GM19397 (cell line): ENCODE data around the gene VANGL1.
"Not testable (repeated sequence)": the region's sequence is repeated elsewhere in the genome, so short reads cannot be mapped to it uniquely, and the experiment has no call there.

ENCODE experiments used
- ATAC-seq: cut with Tn5 transposase; IDR thresholded peaks from one replicate; pipeline ENCODE4 v1.9.1; 2021; ENCODE audit warnings: mild to moderate bottlenecking, moderate library complexity; ENCODE audit not compliant: unreplicated experiment

The VANGL1 gene

DNA sequence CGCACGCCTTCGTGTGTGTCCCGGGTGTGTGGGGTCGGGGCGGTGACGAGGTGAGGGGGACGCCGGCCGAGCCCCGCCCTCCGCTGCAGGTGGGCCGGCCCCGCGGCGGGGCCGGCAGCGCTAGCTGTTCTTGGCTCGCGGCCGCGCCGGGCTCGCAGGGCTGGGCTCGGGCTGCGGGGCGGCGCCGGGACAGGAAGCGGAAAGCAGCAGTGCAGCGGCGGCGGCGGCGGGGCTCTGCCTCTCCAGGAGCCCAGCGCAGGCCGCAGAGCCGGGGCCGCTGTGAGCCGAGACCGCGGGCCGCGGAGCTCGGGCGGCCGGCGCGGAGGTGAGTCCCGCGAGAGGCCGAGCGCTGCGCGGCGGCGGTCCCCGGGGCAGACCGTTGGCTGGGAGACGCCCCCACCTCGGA lies at the start of gene VANGL1:
TSS of gene VANGL1 (plus strand) at position 209 of the 406 bp plus-strand sequence. CDS start 9,444 bp downstream, outside the sequence.
- ATAC-seq = peak; percentile 68

- ATAC-seq = no peak
Measured at GRCh38 chr1:115592264-115592663, 49.5 kb upstream of the VANGL1 start.

DNA sequence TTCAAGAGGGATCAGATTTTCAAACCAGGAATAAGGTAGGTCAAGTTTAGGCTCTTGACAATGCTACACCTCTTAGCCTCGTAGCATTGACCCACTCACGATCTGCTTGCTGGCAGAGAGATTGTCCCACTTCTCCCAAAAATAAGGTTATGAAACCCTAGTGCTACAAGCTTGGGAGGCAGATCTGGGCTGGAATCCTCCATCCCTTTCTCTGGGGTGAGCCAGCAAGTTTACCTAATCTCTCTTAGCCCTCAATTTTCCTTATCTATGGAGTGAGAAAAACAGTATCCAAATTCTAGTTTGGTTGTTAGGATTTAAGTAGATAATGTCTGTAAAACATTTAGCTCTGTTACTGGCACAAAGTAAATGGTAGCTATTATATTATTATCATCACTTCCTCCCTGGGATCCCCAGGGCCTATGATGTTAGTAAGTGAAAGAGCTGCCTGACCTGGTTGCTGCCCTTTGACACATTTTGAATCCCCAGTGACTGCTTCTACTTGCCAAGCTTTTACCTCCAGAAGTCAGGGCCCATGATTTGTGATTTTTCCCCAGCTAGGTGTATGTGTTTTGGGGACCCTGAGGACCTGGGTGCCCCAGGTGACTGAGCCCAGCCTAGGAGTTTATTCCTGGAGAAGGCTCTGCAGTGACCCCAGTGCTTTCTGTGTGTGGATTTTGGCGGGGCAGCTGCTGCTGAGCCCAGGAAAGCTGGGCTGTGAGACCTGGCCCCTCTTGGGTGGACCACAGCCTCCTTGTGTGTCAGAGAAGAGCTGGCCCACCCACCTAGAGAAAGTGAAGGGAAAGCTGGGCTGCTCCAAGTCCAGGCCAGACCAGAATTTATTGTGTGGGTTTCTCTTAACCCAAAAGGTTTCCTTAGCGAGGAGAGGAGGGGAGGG lies 48.2 kb upstream of the VANGL1 start:
- no peak for ATAC-seq

- ATAC-seq = no peak
Measured at GRCh38 chr1:115594600-115594999, 47.2 kb upstream of the VANGL1 start.

DNA sequence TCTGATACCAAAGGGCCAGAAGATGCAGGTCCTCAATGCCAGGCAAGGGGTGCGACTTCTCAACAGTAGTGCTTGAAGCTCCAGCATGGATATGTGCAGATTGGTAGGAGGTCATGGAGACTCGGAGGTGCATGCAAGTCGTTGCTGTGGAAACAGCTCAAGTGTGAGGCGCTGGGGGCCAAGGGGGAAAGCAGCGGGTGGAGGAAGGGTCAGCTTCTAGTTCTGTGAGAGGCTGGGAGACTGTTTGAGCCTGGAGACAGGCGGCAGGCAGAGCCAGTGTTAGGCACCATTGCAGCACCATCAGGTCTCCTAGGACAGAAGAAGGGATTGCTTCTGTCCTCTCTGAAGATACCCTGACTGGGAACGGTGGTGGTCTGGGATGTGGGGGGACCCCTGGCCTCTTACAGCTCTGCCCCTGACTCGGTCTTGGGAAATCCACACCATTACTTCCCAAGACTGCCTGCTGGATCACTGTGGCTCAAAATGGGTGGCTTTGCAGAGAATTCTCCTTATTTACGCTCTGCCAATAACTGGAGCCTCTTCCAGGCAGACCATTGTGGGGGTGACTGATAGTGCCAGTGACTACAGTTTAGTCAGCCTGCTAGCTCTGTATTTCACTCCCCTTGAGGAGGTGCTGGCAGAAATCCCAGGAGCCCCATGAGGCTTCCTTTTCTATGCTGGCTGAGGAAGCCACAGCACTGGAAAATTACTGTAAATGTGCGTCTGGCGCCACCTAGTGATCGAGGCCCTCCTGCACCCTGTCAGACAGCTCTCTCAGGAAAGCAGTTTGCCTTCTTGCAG lies 46.3 kb upstream of the VANGL1 start:
- peak; percentile 70 for ATAC-seq

DNA sequence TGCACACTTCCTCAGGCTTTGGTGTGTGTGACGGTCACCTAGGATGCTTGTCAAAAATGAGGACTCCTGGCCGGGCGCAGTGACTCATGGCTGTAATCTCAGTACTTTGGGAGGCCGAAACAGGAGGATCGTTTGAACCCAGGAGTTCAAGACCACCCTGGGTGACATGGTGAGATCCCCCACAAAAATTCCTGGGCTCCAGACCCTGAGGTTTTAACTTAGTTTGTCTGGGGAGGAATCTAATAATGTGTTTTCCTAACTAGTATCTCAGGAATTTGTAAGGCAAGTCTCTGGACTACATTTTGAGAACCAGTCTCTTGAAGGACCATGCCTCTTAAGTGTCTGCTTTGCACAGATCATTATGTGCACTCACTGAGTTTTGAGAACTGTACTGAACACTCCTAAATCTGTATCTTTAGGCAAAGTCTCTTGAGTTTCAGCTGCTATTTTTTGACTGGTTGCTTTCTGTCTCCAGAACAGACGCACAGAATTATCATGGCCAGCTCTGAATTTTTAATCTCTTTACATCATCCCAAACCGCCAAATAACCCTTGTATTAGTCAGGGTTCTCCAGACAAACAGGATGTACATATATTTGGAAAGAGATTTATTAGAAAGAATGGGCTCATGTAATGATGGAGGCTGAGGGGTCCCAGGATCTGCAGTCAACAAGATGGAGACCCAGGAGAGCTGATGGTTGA lies 45.5 kb upstream of the VANGL1 start:
- peak; percentile 6 for ATAC-seq

GRCh38 chr1:115604508-115604907 lies 37.3 kb upstream of the VANGL1 start:
- ATAC-seq = no peak

DNA sequence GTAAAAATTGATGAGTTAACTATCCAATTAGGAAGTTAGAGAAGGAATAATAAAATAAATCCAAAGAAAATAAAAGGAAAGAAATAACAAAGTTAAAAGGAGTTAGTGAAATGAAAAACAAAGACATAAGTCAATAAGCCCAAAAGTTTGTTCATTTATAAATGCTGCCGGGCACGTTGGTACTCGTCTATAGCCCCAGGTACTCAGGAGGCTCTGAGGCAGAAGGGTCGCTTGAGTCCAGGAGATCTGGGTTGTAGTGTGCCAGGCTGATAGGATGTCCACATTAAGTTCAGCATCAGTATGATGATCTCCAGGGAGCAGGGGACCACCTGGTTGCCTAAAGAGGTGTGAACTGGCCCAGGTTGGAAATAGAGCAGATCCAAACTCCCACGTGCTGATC lies 35.5 kb upstream of the VANGL1 start:
- ATAC-seq = no peak

- ATAC-seq = no peak
Measured at GRCh38 chr1:115609021-115609420, 32.7 kb upstream of the VANGL1 start.

DNA sequence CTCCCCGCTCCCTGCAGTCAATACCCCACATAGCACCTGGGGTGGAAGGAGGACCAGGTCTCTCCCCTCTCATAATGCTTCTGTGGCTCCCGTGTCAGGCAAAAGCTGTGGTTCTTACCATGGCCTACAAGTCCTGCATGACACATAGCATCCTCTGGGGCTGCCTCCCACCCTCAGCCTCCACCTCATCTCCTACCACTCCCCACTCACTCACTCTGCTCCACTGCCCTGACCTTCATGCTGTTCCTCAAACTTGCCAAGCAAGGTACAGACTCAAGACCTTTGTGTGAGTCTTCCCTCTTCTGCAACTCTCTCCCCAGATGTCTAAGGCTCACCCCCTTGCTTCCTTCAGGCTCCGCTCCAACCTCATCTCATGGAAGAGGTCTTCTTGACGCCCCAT lies 28.0 kb upstream of the VANGL1 start:
- no peak for ATAC-seq

DNA sequence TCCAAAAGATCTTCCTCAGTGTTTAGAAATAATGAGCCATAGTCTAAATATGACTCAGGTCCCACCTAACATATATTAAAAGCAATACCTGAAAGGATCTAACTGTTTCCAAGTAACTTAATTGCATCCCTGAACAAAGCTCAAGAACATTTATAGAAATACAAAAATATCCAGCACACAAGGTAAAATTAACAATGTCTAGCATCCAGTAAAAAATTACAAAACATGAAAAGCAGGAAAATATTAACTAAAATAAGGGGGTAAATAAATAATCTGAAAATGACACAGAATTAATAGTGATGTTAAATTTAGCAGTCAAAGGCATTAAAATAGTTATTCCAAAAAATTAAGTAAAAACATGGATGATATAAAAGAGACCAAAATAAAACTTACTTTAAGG lies 21.3 kb upstream of the VANGL1 start:
- ATAC-seq = no peak

- ATAC-seq = no peak
Measured at GRCh38 chr1:115620950-115621349, 20.8 kb upstream of the VANGL1 start.

GRCh38 chr1:115624859-115625258 lies 16.9 kb upstream of the VANGL1 start:
- no peak for ATAC-seq

- no peak for ATAC-seq
Measured at GRCh38 chr1:115630342-115630741, 11.4 kb upstream of the VANGL1 start.

DNA sequence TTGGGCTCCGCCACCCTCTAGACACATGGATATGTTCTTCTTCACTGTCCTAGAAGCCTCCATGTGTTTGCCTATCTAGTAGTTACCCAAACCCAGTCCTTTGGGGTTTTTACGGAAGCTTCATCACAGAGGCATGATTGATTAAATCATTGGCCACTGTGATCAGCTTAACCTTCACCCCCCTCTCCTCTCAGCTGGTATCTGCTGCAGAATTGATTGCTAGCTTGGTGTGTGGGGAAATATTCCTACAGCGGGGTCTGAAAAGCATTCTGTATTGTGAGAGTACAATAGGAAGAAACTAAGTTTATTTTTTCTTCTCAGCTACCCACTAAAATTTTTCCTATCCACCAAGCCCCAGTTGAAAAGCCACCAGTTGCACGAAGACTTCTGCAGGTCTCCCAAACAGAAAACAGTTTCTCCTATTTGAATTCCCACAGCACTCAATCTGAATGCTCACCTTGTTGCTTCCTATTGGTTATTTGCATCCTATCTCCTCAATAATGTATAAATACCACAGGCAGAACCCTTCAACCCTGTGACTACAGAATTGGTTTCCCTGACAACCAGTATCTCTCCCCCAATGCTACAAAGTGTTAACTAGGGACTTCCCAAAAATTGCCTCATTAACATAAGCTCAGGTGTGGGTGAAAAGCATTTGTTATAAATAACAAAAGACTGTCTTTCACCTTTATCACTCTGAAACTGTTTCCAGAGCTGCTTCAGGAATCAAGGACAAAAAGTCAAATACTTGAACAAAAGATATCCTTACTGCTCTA lies 9.3 kb upstream of the VANGL1 start:
- no peak for ATAC-seq

GRCh38 chr1:115633606-115634005 lies 8.2 kb upstream of the VANGL1 start:
- not testable (repeated sequence) for ATAC-seq

GRCh38 chr1:115637247-115637646 lies 4.5 kb upstream of the VANGL1 start:
- ATAC-seq = not testable (repeated sequence)

GRCh38 chr1:115640384-115640783 lies 1.4 kb upstream of the VANGL1 start:
- no peak for ATAC-seq

- peak; percentile 49 for ATAC-seq
Measured at GRCh38 chr1:115642168-115643072, 650 bp downstream of the VANGL1 start.
